Measurements from ENCODE around the gene NEK7. TPM values are rescaled to one million over a fixed set of nuclear protein-coding genes. Genes with fewer than 3 reads are reported as not detected.

The NEK7 gene
- total RNA-seq, 4 donors from 2014 or later = 50.4 to 71.6 (median 57.3) TPM

DNA sequence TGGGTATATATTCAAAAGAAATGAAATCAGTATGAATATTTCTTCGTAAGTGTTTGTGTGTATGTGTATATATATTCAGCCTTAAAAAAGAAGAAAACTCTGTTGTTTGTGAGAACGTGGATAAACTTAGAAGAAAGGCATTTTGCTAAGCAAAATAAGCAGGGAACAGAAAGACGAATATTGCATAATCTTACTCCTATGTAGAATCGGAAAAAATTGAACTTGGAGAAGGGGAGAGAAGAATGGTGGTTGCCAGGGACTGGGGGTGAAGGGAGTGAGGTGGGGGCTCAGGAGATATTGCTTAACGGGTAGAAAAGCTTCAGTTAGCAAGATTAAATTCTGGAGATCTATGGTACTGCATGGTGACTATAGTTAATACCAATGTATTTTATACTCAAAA is 40.3 kb upstream of the NEK7 start:
- 87 to 90% methylated on average over 5 of the region's 5 CpGs for WGBS, 2 donors
- no peak for DNase-seq (ENCODE audit: low spot score in 2 of 2)
- H3K4me3 ChIP-seq (ENCODE audit: low read depth, poor library complexity, severe bottlenecking) = no peak overlapping the region
- TF ChIP-seq POLR2A (IDR thresholded peaks at IDR 0.05) = no peak
- TF ChIP-seq, protein P1, sequence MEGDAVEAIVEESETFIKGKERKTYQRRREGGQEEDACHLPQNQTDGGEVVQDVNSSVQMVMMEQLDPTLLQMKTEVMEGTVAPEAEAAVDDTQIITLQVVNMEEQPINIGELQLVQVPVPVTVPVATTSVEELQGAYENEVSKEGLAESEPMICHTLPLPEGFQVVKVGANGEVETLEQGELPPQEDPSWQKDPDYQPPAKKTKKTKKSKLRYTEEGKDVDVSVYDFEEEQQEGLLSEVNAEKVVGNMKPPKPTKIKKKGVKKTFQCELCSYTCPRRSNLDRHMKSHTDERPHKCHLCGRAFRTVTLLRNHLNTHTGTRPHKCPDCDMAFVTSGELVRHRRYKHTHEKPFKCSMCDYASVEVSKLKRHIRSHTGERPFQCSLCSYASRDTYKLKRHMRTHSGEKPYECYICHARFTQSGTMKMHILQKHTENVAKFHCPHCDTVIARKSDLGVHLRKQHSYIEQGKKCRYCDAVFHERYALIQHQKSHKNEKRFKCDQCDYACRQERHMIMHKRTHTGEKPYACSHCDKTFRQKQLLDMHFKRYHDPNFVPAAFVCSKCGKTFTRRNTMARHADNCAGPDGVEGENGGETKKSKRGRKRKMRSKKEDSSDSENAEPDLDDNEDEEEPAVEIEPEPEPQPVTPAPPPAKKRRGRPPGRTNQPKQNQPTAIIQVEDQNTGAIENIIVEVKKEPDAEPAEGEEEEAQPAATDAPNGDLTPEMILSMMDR (IDR thresholded peaks at IDR 0.05) = no peak
- intact Hi-C loops (cut with DNase I; ENCODE audit: low total_unique reads) = no loop called here

DNA sequence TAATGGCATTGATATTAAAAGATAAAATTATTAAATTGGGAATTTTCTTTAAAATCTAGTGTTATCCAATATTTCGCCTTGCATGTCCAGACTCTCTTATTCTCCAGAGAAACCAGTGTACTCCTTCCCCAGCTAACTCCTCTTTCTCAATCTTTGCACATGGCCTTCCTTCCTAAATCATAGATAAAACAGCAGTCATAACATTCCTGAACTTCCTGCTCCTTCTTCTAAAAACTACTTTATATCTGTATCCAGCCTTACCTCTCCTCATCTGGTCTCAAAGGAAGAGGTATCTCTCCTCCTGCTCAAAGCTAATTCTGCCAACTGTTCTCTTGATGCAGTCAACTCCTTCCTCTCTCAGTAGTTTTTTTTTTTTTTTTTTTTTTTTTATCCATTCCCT is 39.5 kb upstream of the NEK7 start:
- no peak for DNase-seq (ENCODE audit: low spot score in 2 of 2)
- 94 to 96% methylated on average over 1 of the region's 1 CpG for WGBS, 2 donors
- TF ChIP-seq, protein P1 (IDR thresholded peaks at IDR 0.05) = no peak
- TF ChIP-seq POLR2A (IDR thresholded peaks at IDR 0.05) = no peak
- H3K4me3 ChIP-seq (ENCODE audit: low read depth, poor library complexity, severe bottlenecking) = no peak overlapping the region
- intact Hi-C loops (cut with DNase I; ENCODE audit: low total_unique reads) = no loop called here

DNA sequence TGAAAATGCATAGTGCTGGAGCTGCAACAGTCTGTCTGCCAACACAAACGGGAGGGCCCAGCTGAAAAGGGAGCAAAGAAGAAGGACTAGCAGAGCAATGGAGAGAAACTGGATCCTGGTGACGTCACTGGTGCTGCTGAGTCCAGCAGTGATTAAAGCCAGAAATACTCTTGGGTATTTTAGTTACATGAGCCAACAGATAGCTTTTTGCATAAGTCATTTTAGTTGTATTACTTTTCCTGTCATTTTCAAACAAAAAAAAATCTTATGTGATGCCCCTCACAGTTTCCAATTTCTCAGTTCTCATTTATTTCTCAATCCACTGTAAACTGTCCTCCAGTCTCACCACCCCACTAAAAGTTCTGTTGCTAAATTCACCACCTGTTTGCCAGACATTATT is 38.7 kb upstream of the NEK7 start:
- TF ChIP-seq, protein P1 (IDR thresholded peaks at IDR 0.05) = no peak
- no peak for TF ChIP-seq POLR2A (IDR thresholded peaks at IDR 0.05)
- intact Hi-C loops (cut with DNase I; ENCODE audit: low total_unique reads) = no loop called here
- H3K4me3 ChIP-seq (ENCODE audit: low read depth, poor library complexity, severe bottlenecking) = no peak overlapping the region
- WGBS, 2 donors = 19% methylated on average over 2 of the region's 2 CpGs
- peak; percentile 31 to 87 for DNase-seq (ENCODE audit: low spot score in 2 of 2)

DNA sequence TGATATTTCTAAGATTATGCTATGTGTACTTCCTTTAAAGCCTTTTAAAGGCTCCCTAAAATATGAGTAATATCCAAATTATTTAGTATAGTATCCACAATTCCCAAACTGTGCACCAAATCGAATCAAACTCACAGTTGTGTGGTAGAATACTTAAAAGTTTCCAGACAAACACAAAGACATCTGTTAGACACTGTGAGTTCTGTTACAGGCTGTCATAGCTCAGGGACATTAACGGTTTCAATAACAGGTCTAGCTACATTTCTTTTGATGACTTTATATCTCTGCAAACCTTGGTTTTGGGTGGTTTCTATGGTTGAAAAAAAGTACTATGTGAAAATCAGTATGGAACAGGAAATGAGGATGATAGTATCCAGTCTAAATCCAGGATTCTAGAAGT is 36.9 kb upstream of the NEK7 start:
- intact Hi-C loops (cut with DNase I; ENCODE audit: low total_unique reads) = no loop called here
- 48 to 54% methylated on average over 2 of the region's 2 CpGs for WGBS, 2 donors
- no peak for DNase-seq (ENCODE audit: low spot score in 2 of 2)

DNA sequence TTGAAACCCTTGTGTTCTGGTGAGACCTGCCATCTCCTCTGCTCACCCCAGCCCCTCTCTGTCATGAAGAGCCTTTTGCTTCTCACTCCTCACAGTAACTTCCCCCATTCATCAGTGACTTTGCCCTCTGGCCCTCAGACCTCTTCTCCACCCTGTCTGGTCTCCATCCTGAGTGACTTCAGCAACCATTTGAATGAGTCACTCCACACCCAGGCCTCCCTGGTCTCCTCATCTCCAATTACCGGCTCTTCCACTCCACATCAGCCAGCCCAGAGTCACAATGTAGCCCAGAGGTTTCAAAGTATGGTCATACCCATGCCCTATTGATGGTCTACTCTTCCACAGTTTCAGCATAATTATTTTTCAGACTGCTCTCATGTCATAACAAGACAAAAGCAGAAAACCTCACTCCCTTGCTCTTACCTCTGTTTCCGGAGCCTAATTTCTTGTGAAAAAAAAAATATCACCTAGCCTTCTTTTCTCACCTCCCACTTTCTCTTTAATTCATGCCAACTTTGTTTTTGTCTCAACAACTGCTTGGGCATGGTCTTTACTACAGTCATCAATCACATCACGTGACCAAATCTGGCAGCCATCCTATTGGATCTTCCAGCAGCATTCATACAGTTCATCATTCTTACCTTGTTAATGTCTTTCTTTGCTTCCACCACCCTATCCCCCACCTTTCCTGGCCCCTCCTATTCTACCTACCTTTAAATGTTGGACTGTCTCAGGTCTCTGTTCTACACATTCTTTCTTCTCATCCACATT is 35.6 kb upstream of the NEK7 start:
- intact Hi-C loops (cut with DNase I; ENCODE audit: low total_unique reads) = no loop called here
- DNase-seq (ENCODE audit: low spot score in 2 of 2) = no peak
- 80 to 87% methylated on average over 3 of the region's 3 CpGs for WGBS, 2 donors
- no peak overlapping the region for H3K4me3 ChIP-seq (ENCODE audit: low read depth, poor library complexity, severe bottlenecking)
- no peak for TF ChIP-seq POLR2A (IDR thresholded peaks at IDR 0.05)
- TF ChIP-seq, protein P1 (IDR thresholded peaks at IDR 0.05) = no peak

More for the DNA sequence above, 36.9 kb upstream of the NEK7 start:
- TF ChIP-seq, protein P1 (IDR thresholded peaks at IDR 0.05) = no peak
- no peak overlapping the region for H3K4me3 ChIP-seq (ENCODE audit: low read depth, poor library complexity, severe bottlenecking)

DNA sequence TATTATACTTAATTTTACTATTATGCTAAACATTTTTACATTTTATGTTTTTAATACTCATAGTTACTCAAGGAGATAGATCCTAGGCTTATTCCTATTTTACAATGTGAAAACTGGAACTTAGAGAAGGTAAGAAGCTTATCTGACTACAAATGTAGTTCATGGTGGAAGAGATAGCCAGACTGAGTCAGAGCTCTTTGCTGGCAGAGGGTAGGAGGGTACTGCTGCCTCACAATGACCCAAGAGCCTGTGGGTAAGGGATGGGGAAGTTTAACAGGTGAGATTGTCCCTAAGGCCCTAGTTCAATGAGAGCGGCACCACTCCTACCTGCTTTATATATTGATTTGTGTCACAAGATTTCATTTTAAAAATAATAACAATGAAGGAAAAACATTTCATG is 34.1 kb upstream of the NEK7 start:
- H3K4me3 ChIP-seq (ENCODE audit: low read depth, poor library complexity, severe bottlenecking) = no peak overlapping the region
- TF ChIP-seq, protein P1 (IDR thresholded peaks at IDR 0.05) = no peak
- TF ChIP-seq POLR2A (IDR thresholded peaks at IDR 0.05) = no peak
- 97 to 100% methylated on average over 1 of the region's 1 CpG for WGBS, 2 donors
- DNase-seq (ENCODE audit: low spot score in 2 of 2) = no peak
- intact Hi-C loops (cut with DNase I; ENCODE audit: low total_unique reads) = no loop called here

Measured in lower leg skin (tissue), 4 donors.